WI38 (cell line): ENCODE measurements around the gene MED13L.

Experiments
- H3K4me3 ChIP-seq: 2 replicates; pipeline ENCODE4 v1.5.1; 2011; ENCODE audit warnings: low read depth, mild to moderate bottlenecking, control low read depth, low read length
- TF ChIP-seq, protein P1 (sequence below): IDR thresholded peaks from 2 replicates; pipeline ENCODE4 v1.5.1; 2012; ENCODE audit warnings: low read depth, mild to moderate bottlenecking, control low read depth, low read length

Gene MED13L

DNA sequence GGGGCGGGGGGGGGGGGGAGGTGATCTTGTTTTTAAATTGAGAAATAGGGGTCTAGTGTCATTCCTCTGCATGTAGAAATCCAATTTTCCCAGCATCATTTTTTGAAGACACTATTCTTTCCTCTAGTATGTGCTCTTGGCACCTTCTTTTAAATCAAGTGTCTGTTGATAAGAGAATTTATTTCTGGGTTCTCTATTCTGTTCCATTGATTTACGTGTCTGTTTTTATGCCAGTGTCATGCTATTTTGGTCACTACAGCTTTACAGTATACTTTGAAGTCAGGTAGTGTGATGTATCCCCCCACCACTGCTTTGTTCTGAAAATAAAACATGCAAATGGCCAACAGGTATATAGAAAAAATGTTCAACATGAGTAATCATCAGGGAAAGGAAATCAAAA lies 252.7 kb downstream of the MED13L start:
- TF ChIP-seq, protein P1, sequence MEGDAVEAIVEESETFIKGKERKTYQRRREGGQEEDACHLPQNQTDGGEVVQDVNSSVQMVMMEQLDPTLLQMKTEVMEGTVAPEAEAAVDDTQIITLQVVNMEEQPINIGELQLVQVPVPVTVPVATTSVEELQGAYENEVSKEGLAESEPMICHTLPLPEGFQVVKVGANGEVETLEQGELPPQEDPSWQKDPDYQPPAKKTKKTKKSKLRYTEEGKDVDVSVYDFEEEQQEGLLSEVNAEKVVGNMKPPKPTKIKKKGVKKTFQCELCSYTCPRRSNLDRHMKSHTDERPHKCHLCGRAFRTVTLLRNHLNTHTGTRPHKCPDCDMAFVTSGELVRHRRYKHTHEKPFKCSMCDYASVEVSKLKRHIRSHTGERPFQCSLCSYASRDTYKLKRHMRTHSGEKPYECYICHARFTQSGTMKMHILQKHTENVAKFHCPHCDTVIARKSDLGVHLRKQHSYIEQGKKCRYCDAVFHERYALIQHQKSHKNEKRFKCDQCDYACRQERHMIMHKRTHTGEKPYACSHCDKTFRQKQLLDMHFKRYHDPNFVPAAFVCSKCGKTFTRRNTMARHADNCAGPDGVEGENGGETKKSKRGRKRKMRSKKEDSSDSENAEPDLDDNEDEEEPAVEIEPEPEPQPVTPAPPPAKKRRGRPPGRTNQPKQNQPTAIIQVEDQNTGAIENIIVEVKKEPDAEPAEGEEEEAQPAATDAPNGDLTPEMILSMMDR, result no peak
- no peak overlapping the region for H3K4me3 ChIP-seq

DNA sequence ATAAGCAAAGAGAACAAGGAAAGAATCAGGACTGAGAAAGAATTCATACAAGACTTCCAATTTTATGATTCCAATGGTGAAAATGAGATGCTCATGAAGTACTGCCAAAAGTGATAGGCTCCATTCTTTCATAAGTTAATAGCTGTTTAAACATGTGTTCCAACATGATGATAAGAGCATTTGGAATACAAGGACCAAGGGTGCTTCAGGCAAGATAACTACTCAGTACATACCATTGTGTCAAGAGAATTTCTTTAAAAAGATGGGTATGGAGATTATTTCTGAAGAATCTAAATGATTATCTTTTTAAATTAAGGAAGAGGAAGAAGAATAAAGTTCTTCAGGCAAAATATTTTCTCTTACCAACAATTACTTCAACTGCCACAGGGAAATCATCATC lies 258.1 kb downstream of the MED13L start:
- H3K4me3 ChIP-seq, result no peak overlapping the region
- TF ChIP-seq, protein P1, result no peak

DNA sequence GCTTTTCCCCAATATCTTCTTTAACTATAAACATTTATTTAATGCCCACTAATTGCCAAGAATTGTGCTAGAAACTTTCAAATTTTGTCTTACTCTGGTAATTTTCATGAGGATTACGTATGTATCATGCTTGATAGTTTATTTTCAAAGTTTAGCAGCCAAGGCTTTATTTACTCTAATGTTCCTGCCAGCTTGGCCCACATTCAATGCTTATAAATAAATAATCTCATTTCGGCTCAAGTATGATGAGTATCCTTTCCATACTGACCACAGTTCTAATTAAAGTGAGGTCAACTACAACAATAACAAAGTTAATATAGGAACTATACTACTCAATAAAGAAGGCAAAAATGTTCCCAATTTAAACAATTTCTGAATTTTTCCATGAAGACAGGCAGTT lies 259.2 kb downstream of the MED13L start:
- TF ChIP-seq, protein P1, result no peak
- H3K4me3 ChIP-seq, result no peak overlapping the region

DNA sequence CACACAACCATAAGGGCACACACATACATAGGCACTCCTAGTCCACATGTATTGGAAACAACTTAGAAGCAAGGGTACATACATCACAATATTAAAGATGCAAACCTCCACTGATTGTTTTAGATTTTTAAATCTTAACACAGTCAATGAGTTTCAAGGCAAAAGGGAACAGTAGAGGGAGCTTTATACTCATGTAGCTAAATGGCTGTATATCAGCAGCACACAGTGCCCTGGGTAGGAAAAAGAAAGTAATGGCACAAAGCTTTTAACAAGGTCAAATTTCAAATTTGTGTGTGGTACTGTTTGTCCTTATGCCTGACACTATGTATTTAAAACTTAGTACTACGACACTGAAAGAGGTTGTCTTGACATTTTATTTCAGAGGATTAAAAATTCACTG lies 262.0 kb downstream of the MED13L start:
- no peak overlapping the region for H3K4me3 ChIP-seq
- TF ChIP-seq, protein P1, result peak; percentile 41; the same call in 1 of the 2 replicates

DNA sequence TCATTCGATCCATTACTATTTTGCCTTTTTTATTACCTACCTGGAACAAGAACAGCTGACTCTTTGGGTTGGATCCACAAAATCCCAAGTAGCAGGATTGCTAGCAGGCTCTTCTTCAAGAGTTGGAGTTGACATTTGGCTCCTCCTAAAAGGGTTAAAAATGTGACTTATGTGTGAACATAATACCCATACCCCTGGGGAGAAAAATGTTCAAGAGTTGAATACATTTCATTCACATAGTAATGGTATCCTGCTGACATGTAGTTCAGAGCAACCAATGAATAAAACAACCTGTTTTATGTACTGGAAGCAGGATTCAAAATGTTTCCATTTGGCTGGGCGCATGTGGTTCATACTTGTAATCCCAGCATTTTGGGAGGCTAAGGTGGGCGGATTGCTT lies 264.7 kb downstream of the MED13L start:
- H3K4me3 ChIP-seq, result no peak overlapping the region
- TF ChIP-seq, protein P1, result no peak

DNA sequence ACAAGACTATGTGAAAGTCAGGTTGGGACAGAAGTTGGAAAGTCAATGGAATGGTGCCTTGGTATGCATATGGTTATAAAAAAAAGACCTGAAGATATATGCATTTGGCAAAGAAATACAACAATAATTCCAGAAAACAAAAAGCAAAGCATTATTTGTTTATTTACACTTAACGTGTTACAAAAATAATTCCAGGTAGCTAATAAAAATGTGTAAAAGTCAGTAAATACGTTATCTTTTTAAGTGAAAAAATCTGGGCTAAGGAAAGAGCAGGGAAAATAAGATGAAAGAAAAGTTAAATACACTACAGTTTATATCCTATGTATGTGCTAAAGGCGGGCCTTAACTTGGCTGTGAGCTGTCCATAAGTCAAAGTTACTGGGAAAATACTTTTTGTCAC lies 266.3 kb downstream of the MED13L start:
- TF ChIP-seq, protein P1, result no peak
- H3K4me3 ChIP-seq, result no peak overlapping the region

DNA sequence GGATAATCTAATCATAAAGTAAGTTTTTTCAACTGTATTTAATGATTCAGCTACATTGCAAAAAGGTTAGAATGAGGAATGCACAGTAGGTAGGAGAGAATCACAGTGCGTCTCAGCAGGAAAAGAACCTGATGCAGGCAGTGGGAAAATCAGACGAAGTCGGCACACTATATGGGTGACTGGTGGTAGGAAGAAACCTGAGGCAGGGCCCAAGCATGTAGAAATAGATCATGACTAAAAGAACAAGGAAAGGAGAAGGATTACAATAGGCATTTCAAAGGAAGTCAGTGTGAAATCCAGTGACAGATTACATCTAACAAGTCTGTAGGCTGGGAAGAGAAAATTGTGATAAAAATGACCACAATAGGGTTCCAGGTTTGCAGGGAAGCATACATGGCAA lies 267.0 kb downstream of the MED13L start:
- no peak overlapping the region for H3K4me3 ChIP-seq
- TF ChIP-seq, protein P1, result no peak
